Measurements from ENCODE around the gene CLIC5. TPM values are rescaled to one million over a fixed set of nuclear protein-coding genes. Genes with fewer than 3 reads are reported as not detected.

CLIC5 gene
- total and polyA plus RNA-seq, 2 donors (not counting 1 experiment from before 2014, with no cell fraction given), result 0.96 to 0.97 TPM

DNA sequence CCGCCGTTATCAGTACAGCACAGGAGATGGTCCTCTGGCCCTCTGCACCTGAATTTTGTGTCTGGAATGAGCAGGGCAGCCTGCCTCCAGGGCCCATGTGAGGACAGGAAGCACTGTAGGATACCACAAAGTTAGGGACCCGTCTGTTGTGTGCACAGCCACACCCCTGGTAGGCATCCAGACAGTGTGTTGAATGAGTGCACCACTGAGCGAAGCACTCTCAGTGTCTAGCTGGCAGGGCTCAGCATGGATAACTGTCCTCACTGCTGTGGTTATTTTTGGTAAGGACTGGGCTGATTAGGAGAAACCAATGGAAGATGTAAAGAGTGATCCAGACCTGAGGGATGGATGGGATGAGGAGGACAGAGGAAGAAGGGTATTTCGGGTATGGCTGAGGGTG is 178.7 kb downstream of the CLIC5 start:
- Histone ChIP-seq H2AFZ (ENCODE audit: insufficient read depth, low read depth, low read length, poor library complexity, severe bottlenecking) (no peak overlapping the region), H3K9ac (ENCODE audit: low read length) (no peak overlapping the region), H3K4me2 (replicated peaks; ENCODE audit: low read depth, low read length, poor library complexity, severe bottlenecking) (no peak overlapping the region), H3K27me3 (replicated peaks in 1 of 4; ENCODE audit: control extremely low read depth in 1 of 4, control insufficient read depth in 3 of 4, insufficient read depth in 4 of 4, low read length in 3 of 4) (no peaks in the 10 kb centered on the region), H3K36me3 (replicated peaks in 1 of 2; ENCODE audit: control extremely low read depth in 1 of 2, control insufficient read depth in 1 of 2, extremely low read depth in 1 of 2, insufficient read depth in 2 of 2, low read length in 1 of 2) (no peaks in the 10 kb centered on the region), H3K4me3 (ENCODE audit: control extremely low read depth in 1 of 5, extremely low read depth in 1 of 5, insufficient read depth in 1 of 5, low read depth in 2 of 5, low read length in 4 of 5) (no peak overlapping the region), H3K27ac (ENCODE audit: low read length in 2 of 2) (no peak overlapping the region), H4K20me1 (ENCODE audit: control insufficient read depth, insufficient read depth, low read length, poor library complexity, severe bottlenecking) (no peaks in the 10 kb centered on the region), H3K9me3 (ENCODE audit: control extremely low read depth in 1 of 3, control insufficient read depth in 2 of 3, insufficient read depth in 1 of 3, low read length in 2 of 3) (no peaks in the 10 kb centered on the region), H3K4me1 (ENCODE audit: control insufficient read depth in 2 of 2, insufficient read depth in 2 of 2, low read length in 2 of 2) (peaks cover 3 to 14% of the 10 kb centered on the region in 2 donors), H3K79me2 (ENCODE audit: control insufficient read depth, insufficient read depth, low read length) (no peaks in the 10 kb centered on the region)
- ATAC-seq (ENCODE audit: low read depth) (no peak), DNase-seq (no peak)
- Mint-ChIP-seq H3K4me3 (no peak overlapping the region), H3K4me1 (peaks cover 15% of the 10 kb centered on the region), H3K9me3 (ENCODE audit: insufficient read depth) (no peaks in the 10 kb centered on the region), H3K27ac (no peak overlapping the region), H3K27me3 (no peaks in the 10 kb centered on the region)
- no peak for TF ChIP-seq EZH2 (IDR thresholded peaks at IDR 0.05; ENCODE audit: borderline replicate concordance, insufficient read depth, low read depth, low read length, poor library complexity, severe bottlenecking)
- TF ChIP-seq, protein P1, sequence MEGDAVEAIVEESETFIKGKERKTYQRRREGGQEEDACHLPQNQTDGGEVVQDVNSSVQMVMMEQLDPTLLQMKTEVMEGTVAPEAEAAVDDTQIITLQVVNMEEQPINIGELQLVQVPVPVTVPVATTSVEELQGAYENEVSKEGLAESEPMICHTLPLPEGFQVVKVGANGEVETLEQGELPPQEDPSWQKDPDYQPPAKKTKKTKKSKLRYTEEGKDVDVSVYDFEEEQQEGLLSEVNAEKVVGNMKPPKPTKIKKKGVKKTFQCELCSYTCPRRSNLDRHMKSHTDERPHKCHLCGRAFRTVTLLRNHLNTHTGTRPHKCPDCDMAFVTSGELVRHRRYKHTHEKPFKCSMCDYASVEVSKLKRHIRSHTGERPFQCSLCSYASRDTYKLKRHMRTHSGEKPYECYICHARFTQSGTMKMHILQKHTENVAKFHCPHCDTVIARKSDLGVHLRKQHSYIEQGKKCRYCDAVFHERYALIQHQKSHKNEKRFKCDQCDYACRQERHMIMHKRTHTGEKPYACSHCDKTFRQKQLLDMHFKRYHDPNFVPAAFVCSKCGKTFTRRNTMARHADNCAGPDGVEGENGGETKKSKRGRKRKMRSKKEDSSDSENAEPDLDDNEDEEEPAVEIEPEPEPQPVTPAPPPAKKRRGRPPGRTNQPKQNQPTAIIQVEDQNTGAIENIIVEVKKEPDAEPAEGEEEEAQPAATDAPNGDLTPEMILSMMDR (IDR thresholded peaks at IDR 0.05), result no peak
- ChIA-PET CTCF (no interaction called here), POLR2A (no interaction called here)
- intact Hi-C loops (cut with micrococcal nuclease), result no loop called here
- WGBS (ENCODE audit: insufficient coverage), result 80% methylated on average over 5 of the region's 5 CpGs

DNA sequence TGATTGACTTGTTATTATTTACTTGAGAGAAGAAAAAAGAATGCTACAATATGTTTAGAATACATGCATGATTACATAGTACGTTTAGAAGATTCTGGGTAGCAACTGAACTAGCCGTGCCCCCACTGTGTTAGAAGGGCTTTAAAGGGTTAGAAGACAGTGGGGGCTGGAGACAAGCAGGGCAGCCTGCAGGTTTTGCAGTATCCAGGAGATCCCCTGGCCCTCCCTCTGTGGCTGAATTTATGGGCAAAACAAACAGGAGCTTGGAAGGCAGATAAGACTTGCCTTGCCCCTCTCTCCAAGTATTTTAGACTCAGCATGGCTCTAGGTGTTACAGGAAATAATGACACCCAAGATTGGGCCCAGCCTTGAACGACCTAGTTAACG is 179.2 kb downstream of the CLIC5 start:
- no peak overlapping the region for H3K4me3 ChIP-seq (ENCODE audit: control extremely low read depth in 1 of 5, extremely low read depth in 1 of 5, insufficient read depth in 1 of 5, low read depth in 2 of 5, low read length in 4 of 5)
- Mint-ChIP-seq H3K4me3 (no peak overlapping the region), H3K27ac (no peak overlapping the region), H3K9me3 (ENCODE audit: insufficient read depth) (no peaks in the 10 kb centered on the region), H3K27me3 (no peaks in the 10 kb centered on the region), H3K4me1 (peaks cover 20% of the 10 kb centered on the region)
- no peak overlapping the region for H3K27ac ChIP-seq (ENCODE audit: low read length in 2 of 2)
- POLR2A ChIA-PET, result no interaction called here
- H3K4me1 ChIP-seq (ENCODE audit: control insufficient read depth in 2 of 2, insufficient read depth in 2 of 2, low read length in 2 of 2), result peaks cover 8 to 19% of the 10 kb centered on the region in 2 donors
- no peak for ATAC-seq (ENCODE audit: low read depth)
- TF ChIP-seq, protein P1 (IDR thresholded peaks at IDR 0.05), result no peak
- TF ChIP-seq EZH2 (IDR thresholded peaks at IDR 0.05; ENCODE audit: borderline replicate concordance, insufficient read depth, low read depth, low read length, poor library complexity, severe bottlenecking), result no peak
- no peak overlapping the region for H2AFZ ChIP-seq (ENCODE audit: insufficient read depth, low read depth, low read length, poor library complexity, severe bottlenecking)
- H3K9ac ChIP-seq (ENCODE audit: low read length), result no peak overlapping the region
- no peaks in the 10 kb centered on the region for H3K79me2 ChIP-seq (ENCODE audit: control insufficient read depth, insufficient read depth, low read length)
- no peaks in the 10 kb centered on the region for H4K20me1 ChIP-seq (ENCODE audit: control insufficient read depth, insufficient read depth, low read length, poor library complexity, severe bottlenecking)
- whole genome bisulfite sequencing (ENCODE audit: insufficient coverage), result 95% methylated on average over 4 of the region's 4 CpGs
- no peak overlapping the region for H3K4me2 ChIP-seq (replicated peaks; ENCODE audit: low read depth, low read length, poor library complexity, severe bottlenecking)
- CTCF ChIA-PET, result no interaction called here
- H3K9me3 ChIP-seq (ENCODE audit: control extremely low read depth in 1 of 3, control insufficient read depth in 2 of 3, insufficient read depth in 1 of 3, low read length in 2 of 3), result no peaks in the 10 kb centered on the region
- no peaks in the 10 kb centered on the region for H3K36me3 ChIP-seq (replicated peaks in 1 of 2; ENCODE audit: control extremely low read depth in 1 of 2, control insufficient read depth in 1 of 2, extremely low read depth in 1 of 2, insufficient read depth in 2 of 2, low read length in 1 of 2)
- H3K27me3 ChIP-seq (replicated peaks in 1 of 4; ENCODE audit: control extremely low read depth in 1 of 4, control insufficient read depth in 3 of 4, insufficient read depth in 4 of 4, low read length in 3 of 4), result no peaks in the 10 kb centered on the region
- intact Hi-C loops (cut with micrococcal nuclease), result no loop called here
- DNase-seq, result no peak

Measured in B cell (primary cell).